ENCODE data around the gene ZNF384.

ZNF384 gene

GRCh38 chr12:6653342-6653741 lies 35.8 kb downstream of the ZNF384 start:
- ATAC-seq (ENCODE audit: low read depth) (no peak), DNase-seq (ENCODE audit: low spot score in 2 of 2) (no peak)
- no peak overlapping the region for H3K27ac Mint-ChIP-seq
- no peaks in the 10 kb centered on the region for H3K9me3 Mint-ChIP-seq
- H3K4me1 Mint-ChIP-seq = peaks cover 7% of the 10 kb centered on the region
- peaks cover 33% of the 10 kb centered on the region for H3K36me3 Mint-ChIP-seq
- H3K27me3 Mint-ChIP-seq = no peaks in the 10 kb centered on the region
- H3K4me3 Mint-ChIP-seq = no peak overlapping the region

- DNase-seq (ENCODE audit: low spot score in 2 of 2) = no peak
- Mint-ChIP-seq H3K27me3 (no peaks in the 10 kb centered on the region), H3K27ac (no peak overlapping the region), H3K4me1 (peaks cover 5% of the 10 kb centered on the region), H3K36me3 (peaks cover 32% of the 10 kb centered on the region), H3K4me3 (no peak overlapping the region), H3K9me3 (no peaks in the 10 kb centered on the region)
- no peak for ATAC-seq (ENCODE audit: low read depth)
Observed at GRCh38 chr12:6652391-6652790, 36.8 kb downstream of the ZNF384 start.

GRCh38 chr12:6650832-6651231 lies 38.3 kb downstream of the ZNF384 start:
- Mint-ChIP-seq H3K27me3 (no peaks in the 10 kb centered on the region), H3K36me3 (peaks cover 31% of the 10 kb centered on the region), H3K4me1 (peaks cover 12% of the 10 kb centered on the region), H3K27ac (no peak overlapping the region), H3K4me3 (no peak overlapping the region), H3K9me3 (no peaks in the 10 kb centered on the region)
- no peak for DNase-seq (ENCODE audit: low spot score in 2 of 2)
- ATAC-seq (ENCODE audit: low read depth) = no peak

GRCh38 chr12:6647083-6647604 lies 42.0 kb downstream of the ZNF384 start, which contains the start of gene ACRBP:
Gene ACRBP (minus strand): TSS chr12:6647432. CDS start chr12:6647366, 66 bp downstream.
- H3K4me1 Mint-ChIP-seq = peaks cover 31% of the 10 kb centered on the region
- peak in 1 of 2 donors; percentile 46 for DNase-seq (ENCODE audit: low spot score in 2 of 2)
- no peaks in the 10 kb centered on the region for H3K9me3 Mint-ChIP-seq
- H3K27ac Mint-ChIP-seq = peak within 1 kb of the TSS; percentile 83
- H3K27me3 Mint-ChIP-seq = no peaks in the 10 kb centered on the region
- peak within 1 kb of the TSS; percentile 94 for H3K4me3 Mint-ChIP-seq
- peaks cover 17% of the 10 kb centered on the region for H3K36me3 Mint-ChIP-seq
- ATAC-seq (ENCODE audit: low read depth) = peak; percentile 81

GRCh38 chr12:6646276-6647082 lies 42.7 kb downstream of the ZNF384 start:
- DNase-seq (ENCODE audit: low spot score in 2 of 2) (no peak), ATAC-seq (ENCODE audit: low read depth) (peak; percentile 16)
- no peaks in the 10 kb centered on the region for H3K27me3 Mint-ChIP-seq
- H3K9me3 Mint-ChIP-seq = no peaks in the 10 kb centered on the region
- peak overlapping the region; percentile 83 for H3K27ac Mint-ChIP-seq
- H3K4me3 Mint-ChIP-seq = peak overlapping the region; percentile 94
- peaks cover 14% of the 10 kb centered on the region for H3K36me3 Mint-ChIP-seq
- peaks cover 30% of the 10 kb centered on the region for H3K4me1 Mint-ChIP-seq

GRCh38 chr12:6644903-6645302 lies 44.3 kb downstream of the ZNF384 start:
- H3K9me3 Mint-ChIP-seq = no peaks in the 10 kb centered on the region
- H3K27me3 Mint-ChIP-seq = no peaks in the 10 kb centered on the region
- H3K4me1 Mint-ChIP-seq = peaks cover 30% of the 10 kb centered on the region
- peaks cover 8% of the 10 kb centered on the region for H3K36me3 Mint-ChIP-seq
- H3K4me3 Mint-ChIP-seq = peak overlapping the region; percentile 71
- ATAC-seq (ENCODE audit: low read depth) = no peak
- H3K27ac Mint-ChIP-seq = peak overlapping the region; percentile 50
- DNase-seq (ENCODE audit: low spot score in 2 of 2) = no peak

- Mint-ChIP-seq H3K4me3 (peak overlapping the region; percentile 71), H3K4me1 (peaks cover 33% of the 10 kb centered on the region), H3K36me3 (peaks cover 8% of the 10 kb centered on the region), H3K27me3 (no peaks in the 10 kb centered on the region), H3K9me3 (no peaks in the 10 kb centered on the region), H3K27ac (peak overlapping the region; percentile 50)
- ATAC-seq (ENCODE audit: low read depth) = peak; percentile 51
- DNase-seq (ENCODE audit: low spot score in 2 of 2) = no peak
Observed at GRCh38 chr12:6644257-6644596, 44.9 kb downstream of the ZNF384 start.

- Mint-ChIP-seq H3K36me3 (peaks cover 8% of the 10 kb centered on the region), H3K27me3 (no peaks in the 10 kb centered on the region), H3K4me1 (peaks cover 38% of the 10 kb centered on the region), H3K9me3 (no peaks in the 10 kb centered on the region), H3K4me3 (peak overlapping the region; percentile 71), H3K27ac (peak overlapping the region; percentile 50)
- peak; percentile 53 for ATAC-seq (ENCODE audit: low read depth)
- DNase-seq (ENCODE audit: low spot score in 2 of 2) = no peak
Observed at GRCh38 chr12:6643569-6644256, 45.5 kb downstream of the ZNF384 start.

- Mint-ChIP-seq H3K4me1 (peaks cover 48% of the 10 kb centered on the region), H3K9me3 (no peaks in the 10 kb centered on the region), H3K36me3 (peaks cover under 1% of the 10 kb centered on the region), H3K4me3 (no peak overlapping the region), H3K27ac (no peak overlapping the region), H3K27me3 (no peaks in the 10 kb centered on the region)
- no peak for DNase-seq (ENCODE audit: low spot score in 2 of 2)
- ATAC-seq (ENCODE audit: low read depth) = no peak
Observed at GRCh38 chr12:6641131-6641530, 48.0 kb downstream of the ZNF384 start.

GRCh38 chr12:6640497-6640896 lies 48.7 kb downstream of the ZNF384 start:
- Mint-ChIP-seq H3K4me3 (no peak overlapping the region), H3K27me3 (no peaks in the 10 kb centered on the region), H3K4me1 (peaks cover 53% of the 10 kb centered on the region), H3K27ac (no peak overlapping the region), H3K9me3 (no peaks in the 10 kb centered on the region), H3K36me3 (no peaks in the 10 kb centered on the region)
- DNase-seq (ENCODE audit: low spot score in 2 of 2) = no peak
- no peak for ATAC-seq (ENCODE audit: low read depth)

GRCh38 chr12:6639151-6639801 lies 49.9 kb downstream of the ZNF384 start:
- no peak for ATAC-seq (ENCODE audit: low read depth)
- H3K27ac Mint-ChIP-seq = peak overlapping the region; percentile 48
- H3K4me3 Mint-ChIP-seq = no peak overlapping the region
- no peaks in the 10 kb centered on the region for H3K9me3 Mint-ChIP-seq
- no peaks in the 10 kb centered on the region for H3K27me3 Mint-ChIP-seq
- DNase-seq (ENCODE audit: low spot score in 2 of 2) = no peak
- H3K4me1 Mint-ChIP-seq = peaks cover 51% of the 10 kb centered on the region
- no peaks in the 10 kb centered on the region for H3K36me3 Mint-ChIP-seq

GRCh38 chr12:6638305-6638704 lies 50.9 kb downstream of the ZNF384 start:
- Mint-ChIP-seq H3K4me1 (peaks cover 46% of the 10 kb centered on the region), H3K27me3 (no peaks in the 10 kb centered on the region), H3K9me3 (no peaks in the 10 kb centered on the region), H3K36me3 (peaks cover 2% of the 10 kb centered on the region), H3K4me3 (peak overlapping the region; percentile 64), H3K27ac (peak overlapping the region; percentile 48)
- DNase-seq (ENCODE audit: low spot score in 2 of 2) (no peak), ATAC-seq (ENCODE audit: low read depth) (peak; percentile 21)

GRCh38 chr12:6635856-6636531 lies 53.2 kb downstream of the ZNF384 start, which contains the start of gene LPAR5:
Gene LPAR5 (minus strand): TSS chr12:6635959. CDS start chr12:6621248, 14,711 bp downstream.
- H3K36me3 Mint-ChIP-seq = peaks cover 2% of the 10 kb centered on the region
- peak within 1 kb of the TSS; percentile 93 for H3K4me3 Mint-ChIP-seq
- DNase-seq (ENCODE audit: low spot score in 2 of 2) (peak in 1 of 2 donors; percentile 43), ATAC-seq (ENCODE audit: low read depth) (peak; percentile 63)
- H3K4me1 Mint-ChIP-seq = peaks cover 60% of the 10 kb centered on the region
- H3K9me3 Mint-ChIP-seq = no peaks in the 10 kb centered on the region
- H3K27me3 Mint-ChIP-seq = no peaks in the 10 kb centered on the region
- H3K27ac Mint-ChIP-seq = peak within 1 kb of the TSS; percentile 91

All from memory B cell (primary cell).